ENCODE results near the gene KCNK7. TPM values are rescaled to one million over a fixed set of nuclear protein-coding genes. Genes with fewer than 3 reads are reported as not detected.

Gene KCNK7
- total and polyA plus RNA-seq, 8 donors, result 0.21 to 2.0 (median 0.48) TPM; not detected in 1

DNA sequence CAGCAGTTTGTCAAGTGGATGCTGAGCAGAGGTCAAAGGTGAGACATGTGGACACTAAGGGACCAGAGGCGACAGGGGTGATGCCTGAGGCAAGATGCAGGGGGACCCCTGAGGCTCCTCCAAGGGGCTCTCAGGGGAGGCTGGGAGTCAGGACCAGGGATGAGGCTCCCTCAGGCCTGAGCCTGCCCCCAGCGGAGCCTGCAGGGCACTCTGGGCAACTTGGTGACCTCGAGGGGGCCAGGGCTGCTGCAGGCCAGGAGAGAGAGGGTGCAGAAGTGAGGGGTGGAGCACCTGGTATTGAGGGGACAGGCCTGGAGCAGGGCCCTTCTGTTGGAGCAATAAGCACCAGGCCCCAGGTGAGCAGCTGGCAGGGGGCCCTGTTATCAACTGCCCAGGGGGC is 13.7 kb downstream of the KCNK7 start:
- H3K27ac ChIP-seq, result no peak overlapping the region
- TF ChIP-seq, protein P1, sequence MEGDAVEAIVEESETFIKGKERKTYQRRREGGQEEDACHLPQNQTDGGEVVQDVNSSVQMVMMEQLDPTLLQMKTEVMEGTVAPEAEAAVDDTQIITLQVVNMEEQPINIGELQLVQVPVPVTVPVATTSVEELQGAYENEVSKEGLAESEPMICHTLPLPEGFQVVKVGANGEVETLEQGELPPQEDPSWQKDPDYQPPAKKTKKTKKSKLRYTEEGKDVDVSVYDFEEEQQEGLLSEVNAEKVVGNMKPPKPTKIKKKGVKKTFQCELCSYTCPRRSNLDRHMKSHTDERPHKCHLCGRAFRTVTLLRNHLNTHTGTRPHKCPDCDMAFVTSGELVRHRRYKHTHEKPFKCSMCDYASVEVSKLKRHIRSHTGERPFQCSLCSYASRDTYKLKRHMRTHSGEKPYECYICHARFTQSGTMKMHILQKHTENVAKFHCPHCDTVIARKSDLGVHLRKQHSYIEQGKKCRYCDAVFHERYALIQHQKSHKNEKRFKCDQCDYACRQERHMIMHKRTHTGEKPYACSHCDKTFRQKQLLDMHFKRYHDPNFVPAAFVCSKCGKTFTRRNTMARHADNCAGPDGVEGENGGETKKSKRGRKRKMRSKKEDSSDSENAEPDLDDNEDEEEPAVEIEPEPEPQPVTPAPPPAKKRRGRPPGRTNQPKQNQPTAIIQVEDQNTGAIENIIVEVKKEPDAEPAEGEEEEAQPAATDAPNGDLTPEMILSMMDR (IDR thresholded peaks at IDR 0.05), result no peak
- intact Hi-C loops (cut with DNase I), result no loop called here

GRCh38 chr11:65580756-65581155 is 14.8 kb downstream of the KCNK7 start:
- peaks cover 0 to 79% of the 10 kb centered on the region in 2 donors for H3K36me3 ChIP-seq
- ATAC-seq (no peak), DNase-seq (no peak)
- TF ChIP-seq, protein P1 (IDR thresholded peaks at IDR 0.05), result no peak
- H3K4me3 ChIP-seq, result no peak overlapping the region
- peaks cover 13 to 45% of the 10 kb centered on the region in 2 donors for H3K4me1 ChIP-seq
- H3K27ac ChIP-seq, result no peak overlapping the region
- H3K27me3 ChIP-seq, result no peaks in the 10 kb centered on the region
- intact Hi-C loops (cut with DNase I), result no loop called here
- no peaks in the 10 kb centered on the region for H3K9me3 ChIP-seq

More for the DNA sequence above, 13.7 kb downstream of the KCNK7 start:
- H3K4me1 ChIP-seq, result peaks cover 11 to 50% of the 10 kb centered on the region in 2 donors
- H3K9me3 ChIP-seq, result no peaks in the 10 kb centered on the region
- ATAC-seq, result no peak
- no peaks in the 10 kb centered on the region for H3K27me3 ChIP-seq
- no peak overlapping the region for H3K4me3 ChIP-seq
- peaks cover 0 to 90% of the 10 kb centered on the region in 2 donors for H3K36me3 ChIP-seq
- no peak for DNase-seq

- ATAC-seq (no peak), DNase-seq (no peak)
- Histone ChIP-seq H3K4me3 (no peak overlapping the region), H3K27ac (no peak overlapping the region), H3K36me3 (peaks cover 0 to 73% of the 10 kb centered on the region in 2 donors), H3K9me3 (no peaks in the 10 kb centered on the region), H3K4me1 (peaks cover 16 to 44% of the 10 kb centered on the region in 2 donors), H3K27me3 (no peaks in the 10 kb centered on the region)
- TF ChIP-seq, protein P1 (IDR thresholded peaks at IDR 0.05), result no peak
- intact Hi-C loops (cut with DNase I), result no loop called here
Measured at GRCh38 chr11:65580031-65580692, 15.4 kb downstream of the KCNK7 start.

- intact Hi-C loops (cut with DNase I), result no loop called here
- Histone ChIP-seq H3K27ac (no peak overlapping the region), H3K36me3 (peaks cover 0 to 66% of the 10 kb centered on the region in 2 donors), H3K4me3 (no peak overlapping the region), H3K27me3 (no peaks in the 10 kb centered on the region), H3K9me3 (no peaks in the 10 kb centered on the region), H3K4me1 (peaks cover 22 to 53% of the 10 kb centered on the region in 2 donors)
- TF ChIP-seq, protein P1 (IDR thresholded peaks at IDR 0.05), result no peak
- ATAC-seq (no peak), DNase-seq (no peak)
Measured at GRCh38 chr11:65579291-65579690, 16.3 kb downstream of the KCNK7 start.

DNA sequence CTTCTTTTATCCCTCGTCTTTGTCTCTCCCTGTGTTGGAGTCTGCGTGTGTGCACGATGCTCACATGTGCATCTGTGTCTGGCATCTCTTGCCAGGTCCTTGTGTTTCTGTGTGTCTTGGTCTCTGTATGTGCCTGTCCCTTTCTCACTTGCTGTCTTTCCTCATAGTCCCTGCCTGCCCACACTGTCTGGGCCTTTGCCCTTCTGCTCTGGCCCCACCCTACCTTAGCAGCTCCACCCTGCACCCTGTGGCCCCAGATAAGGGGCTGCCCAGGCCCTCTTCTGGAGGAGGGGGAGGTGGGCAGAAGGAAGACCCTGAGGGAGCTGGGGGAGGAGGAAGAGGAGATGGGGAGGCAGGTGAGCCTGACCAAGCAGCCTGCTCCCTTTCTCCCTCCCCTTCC is 16.9 kb downstream of the KCNK7 start:
- intact Hi-C loops (cut with DNase I), result no loop called here

More for the DNA sequence above, 16.9 kb downstream of the KCNK7 start:
- ATAC-seq (no peak), DNase-seq (no peak)
- TF ChIP-seq, protein P1 (IDR thresholded peaks at IDR 0.05), result no peak
- H3K36me3 ChIP-seq, result peaks cover 0 to 62% of the 10 kb centered on the region in 2 donors
- H3K27me3 ChIP-seq, result no peaks in the 10 kb centered on the region
- H3K9me3 ChIP-seq, result no peaks in the 10 kb centered on the region
- peak overlapping the region in 1 of 2 donors; percentile 57 for H3K27ac ChIP-seq
- H3K4me3 ChIP-seq, result peak overlapping the region in 1 of 2 donors; percentile 91
- peaks cover 25 to 57% of the 10 kb centered on the region in 2 donors for H3K4me1 ChIP-seq

All from left lung (tissue), 10 donors.